OCI-LY1 (cell line): Measurements from ENCODE around the gene ATXN7.

Experiments
- H2AFZ ChIP-seq: fragments of 200-600 bp; sonication (generic), shearing (Covaris generic); 2 replicates; pipeline ENCODE4 v1.6.0; 2014; ENCODE audit warnings: antibody characterized with exemption, mild to moderate bottlenecking, low read length
- H3F3A ChIP-seq: fragments of 200-600 bp; sonication (generic), shearing (Covaris generic); 2 replicates; pipeline ENCODE4 v1.6.0; 2014; ENCODE audit warnings: mild to moderate bottlenecking, antibody characterized with exemption, low read length, moderate library complexity; ENCODE audit not compliant: insufficient read depth
- H3K27ac ChIP-seq: fragments of 200-600 bp; sonication (generic); 2 replicates; pipeline ENCODE4 v1.5.1; 2014; ENCODE audit warnings: low read length, mixed run types, mild to moderate bottlenecking, low read depth; ENCODE audit not compliant: poor library complexity, severe bottlenecking
- H3K27me3 ChIP-seq: fragments of 200-600 bp; sonication (generic); 2 replicates; pipeline ENCODE4 v1.6.0; 2014; ENCODE audit warnings: antibody characterized with exemption, mild to moderate bottlenecking, low read length, moderate library complexity; ENCODE audit not compliant: insufficient read depth
- H3K36me3 ChIP-seq: fragments of 200-600 bp; sonication (generic); 2 replicates; pipeline ENCODE4 v1.6.1; 2014; ENCODE audit warnings: mild to moderate bottlenecking, antibody characterized with exemption, low read length, moderate library complexity, mixed read lengths; ENCODE audit not compliant: insufficient read depth
- H3K4me1 ChIP-seq: fragments of 200-600 bp; sonication (generic); 2 replicates; pipeline ENCODE4 v1.5.1; 2014; ENCODE audit warnings: mild to moderate bottlenecking, low read length, moderate library complexity; ENCODE audit not compliant: insufficient read depth, severe bottlenecking
- H3K4me2 ChIP-seq: fragments of 200-600 bp; sonication (generic), shearing (Covaris generic); 2 replicates; pipeline ENCODE4 v1.6.1; 2014; ENCODE audit warnings: low read length
- H3K4me3 ChIP-seq: fragments of 200-600 bp; sonication (generic); 2 replicates; pipeline ENCODE4 v1.5.1; 2014; ENCODE audit warnings: low read length, low read depth, mild to moderate bottlenecking, mixed read lengths; ENCODE audit not compliant: poor library complexity, severe bottlenecking
- H3K79me2 ChIP-seq: fragments of 200-600 bp; shearing (Covaris generic); 2 replicates; pipeline ENCODE4 v1.6.1; 2016; ENCODE audit warnings: mixed run types, low read length, mixed read lengths; ENCODE audit not compliant: insufficient read depth
- H3K9ac ChIP-seq: fragments of 200-600 bp; sonication (generic), shearing (Covaris generic); 2 replicates; pipeline ENCODE4 v1.6.1; 2014; ENCODE audit warnings: mild to moderate bottlenecking, low read length, mixed read lengths
- H3K9me2 ChIP-seq: fragments of 200-600 bp; sonication (generic), shearing (Covaris generic); 2 replicates; pipeline ENCODE4 v1.6.1; 2014; ENCODE audit warnings: low read depth, mild to moderate bottlenecking, low read length, mixed read lengths
- H3K9me3 ChIP-seq: fragments of 200-600 bp; shearing (Covaris generic); 2 replicates; pipeline ENCODE4 v1.6.1; 2014; ENCODE audit warnings: low read length, mixed read lengths
- H4K20me1 ChIP-seq: fragments of 200-600 bp; sonication (generic), shearing (Covaris generic); 2 replicates; pipeline ENCODE4 v1.6.0; 2016; ENCODE audit warnings: mild to moderate bottlenecking, low read length; ENCODE audit not compliant: insufficient read depth
- EZH2 ChIP-seq: fragments of 200-600 bp; sonication (generic), shearing (Covaris generic); IDR thresholded peaks from 2 replicates; pipeline ENCODE4 v1.8.0; 2017; ENCODE audit warnings: borderline replicate concordance, mixed run types, mild to moderate bottlenecking, antibody characterized with exemption, low read length, moderate library complexity, mixed read lengths
- TF ChIP-seq, protein P1 (sequence below): fragments of 200-600 bp; sonication (generic), shearing (Covaris generic); IDR thresholded peaks from 2 replicates; pipeline ENCODE4 v1.5.1; 2017; ENCODE audit warnings: mild to moderate bottlenecking, antibody characterized with exemption, low read length, moderate library complexity, mixed read lengths

ATXN7 gene

DNA sequence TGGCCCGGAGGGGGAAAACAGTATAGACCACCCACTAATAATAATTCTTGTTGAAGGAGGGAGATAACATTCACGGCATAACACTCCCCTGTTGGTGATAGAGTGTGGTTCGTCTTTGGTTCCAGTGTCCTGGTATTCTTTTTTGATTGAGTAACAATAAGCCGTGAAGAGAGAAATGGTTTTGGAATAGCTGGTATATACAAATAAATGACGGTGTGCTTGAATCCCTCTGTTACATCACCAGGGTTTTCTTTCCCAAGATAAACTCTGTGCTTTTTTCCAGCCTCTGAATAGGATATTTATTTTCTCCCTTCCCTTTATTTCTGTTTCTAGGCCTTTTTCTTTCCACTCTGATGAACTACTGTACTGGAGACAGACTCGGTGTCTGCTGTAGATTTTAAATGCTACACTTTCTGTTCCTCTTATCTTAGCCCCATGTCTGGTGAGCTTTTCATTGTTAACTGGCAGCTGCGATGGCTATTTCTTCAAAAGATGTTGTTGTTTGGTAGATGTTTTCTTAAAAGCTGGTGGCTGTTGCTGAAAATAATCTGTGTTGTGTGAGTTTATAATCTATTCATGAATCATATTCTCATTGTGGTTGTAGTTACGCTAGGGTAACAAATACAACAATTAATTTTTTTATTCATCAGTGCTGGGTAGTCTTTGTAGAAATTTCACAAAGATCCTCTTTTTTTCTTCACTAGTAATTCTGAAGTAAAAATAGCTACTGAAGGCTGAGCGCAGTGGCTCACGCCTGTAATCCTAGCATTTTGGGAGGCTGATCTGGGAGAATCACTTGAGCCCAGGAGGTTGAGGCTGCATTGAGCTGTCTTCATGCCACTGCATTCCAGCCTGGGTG is 64.0 kb downstream of the ATXN7 start:
- Histone ChIP-seq H3K9me3 (no peaks in the 10 kb centered on the region), H3K9me2 (no peaks in the 10 kb centered on the region), H3K27ac (peak overlapping the region; percentile 72), H3K36me3 (peaks cover 46% of the 10 kb centered on the region), H3K9ac (no peak overlapping the region), H3K4me3 (no peak overlapping the region), H3F3A (0 out of 2 replicates have a peak, but pooled peaks cover 5% of the 10 kb centered on the region), H3K79me2 (peaks cover 19% of the 10 kb centered on the region; the same call in 1 of the 2 replicates), H2AFZ (no peak overlapping the region), H3K27me3 (no peaks in the 10 kb centered on the region), H3K4me1 (peaks cover 29% of the 10 kb centered on the region), H4K20me1 (0 out of 2 replicates have a peak, but pooled peaks cover 2% of the 10 kb centered on the region), H3K4me2 (peak overlapping the region; percentile 16; the same call in 1 of the 2 replicates)
- TF ChIP-seq, protein P1, sequence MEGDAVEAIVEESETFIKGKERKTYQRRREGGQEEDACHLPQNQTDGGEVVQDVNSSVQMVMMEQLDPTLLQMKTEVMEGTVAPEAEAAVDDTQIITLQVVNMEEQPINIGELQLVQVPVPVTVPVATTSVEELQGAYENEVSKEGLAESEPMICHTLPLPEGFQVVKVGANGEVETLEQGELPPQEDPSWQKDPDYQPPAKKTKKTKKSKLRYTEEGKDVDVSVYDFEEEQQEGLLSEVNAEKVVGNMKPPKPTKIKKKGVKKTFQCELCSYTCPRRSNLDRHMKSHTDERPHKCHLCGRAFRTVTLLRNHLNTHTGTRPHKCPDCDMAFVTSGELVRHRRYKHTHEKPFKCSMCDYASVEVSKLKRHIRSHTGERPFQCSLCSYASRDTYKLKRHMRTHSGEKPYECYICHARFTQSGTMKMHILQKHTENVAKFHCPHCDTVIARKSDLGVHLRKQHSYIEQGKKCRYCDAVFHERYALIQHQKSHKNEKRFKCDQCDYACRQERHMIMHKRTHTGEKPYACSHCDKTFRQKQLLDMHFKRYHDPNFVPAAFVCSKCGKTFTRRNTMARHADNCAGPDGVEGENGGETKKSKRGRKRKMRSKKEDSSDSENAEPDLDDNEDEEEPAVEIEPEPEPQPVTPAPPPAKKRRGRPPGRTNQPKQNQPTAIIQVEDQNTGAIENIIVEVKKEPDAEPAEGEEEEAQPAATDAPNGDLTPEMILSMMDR = no peak
- TF ChIP-seq EZH2 = no peak

DNA sequence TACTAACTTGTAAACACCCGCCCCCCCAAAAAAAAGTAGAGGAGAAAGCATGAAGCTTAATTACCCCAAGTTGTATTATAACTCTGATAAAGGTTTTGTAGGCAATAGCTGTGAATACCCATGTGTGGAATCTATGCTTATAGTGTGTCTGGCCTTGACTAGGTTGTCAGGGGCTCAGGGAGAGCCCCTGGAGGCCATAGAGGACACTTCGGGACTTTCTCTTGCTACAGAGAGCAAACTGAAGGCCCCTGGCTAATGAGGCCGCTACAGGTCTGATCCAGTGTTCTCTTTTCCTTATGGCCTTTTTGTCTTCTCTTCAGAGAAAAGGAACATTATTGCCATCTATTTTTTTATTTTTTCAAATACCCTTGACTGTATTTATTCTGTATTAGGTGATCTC is 67.6 kb downstream of the ATXN7 start:
- no peak overlapping the region for H3K27ac ChIP-seq

DNA sequence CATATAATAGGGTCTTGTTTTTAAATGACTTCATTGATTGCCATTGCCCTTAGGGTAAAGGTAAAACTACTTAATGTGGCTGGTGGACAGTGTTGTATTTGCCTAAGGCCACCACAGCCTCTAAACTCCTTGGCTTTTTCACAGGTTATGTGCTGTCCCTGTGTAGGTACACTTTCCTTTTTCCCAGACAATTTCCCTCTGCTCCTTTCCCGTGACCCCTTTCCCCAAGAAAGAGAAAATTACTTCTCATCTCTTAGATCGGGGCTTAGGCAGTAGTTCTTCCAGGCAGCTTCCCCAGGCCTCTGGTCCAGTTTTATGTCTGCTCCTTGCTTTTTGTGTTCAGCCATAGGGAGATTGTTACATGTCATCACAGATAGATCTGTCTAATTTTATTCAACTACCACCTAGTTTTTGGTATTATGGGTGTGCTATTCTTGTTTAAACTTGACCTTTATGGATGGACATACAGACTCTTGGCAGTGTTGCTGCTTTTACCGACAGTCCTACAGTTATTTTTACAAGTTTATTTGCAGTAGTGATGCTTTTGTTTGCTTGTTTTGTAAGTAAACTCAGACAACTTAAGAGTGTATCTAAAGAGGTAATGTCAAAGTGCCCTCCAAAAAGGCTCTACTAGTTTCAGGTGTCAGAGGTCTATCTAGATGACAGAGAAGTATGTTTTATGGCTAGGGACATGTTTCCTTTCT is 69.0 kb downstream of the ATXN7 start:
- H3K9ac ChIP-seq = no peak overlapping the region; the same call in 1 of the 2 replicates
- no peaks in the 10 kb centered on the region for H3F3A ChIP-seq
- H3K27me3 ChIP-seq = no peaks in the 10 kb centered on the region
- H3K9me2 ChIP-seq = no peaks in the 10 kb centered on the region
- no peak for TF ChIP-seq EZH2
- TF ChIP-seq, protein P1 = no peak
- H3K79me2 ChIP-seq = peaks cover 33% of the 10 kb centered on the region
- H3K27ac ChIP-seq = peak overlapping the region; percentile 51
- no peaks in the 10 kb centered on the region for H3K9me3 ChIP-seq
- no peak overlapping the region for H3K4me3 ChIP-seq
- H4K20me1 ChIP-seq = no peaks in the 10 kb centered on the region
- H3K4me1 ChIP-seq = peaks cover 55% of the 10 kb centered on the region
- H3K4me2 ChIP-seq = peak overlapping the region; percentile 35; the same call in 1 of the 2 replicates
- H2AFZ ChIP-seq = no peak overlapping the region
- peaks cover 22% of the 10 kb centered on the region for H3K36me3 ChIP-seq

More for the DNA sequence above, 67.6 kb downstream of the ATXN7 start:
- H3K9me2 ChIP-seq = no peaks in the 10 kb centered on the region
- no peak overlapping the region for H3K9ac ChIP-seq
- H3K4me3 ChIP-seq = no peak overlapping the region
- H3K36me3 ChIP-seq = peaks cover 32% of the 10 kb centered on the region
- peaks cover 50% of the 10 kb centered on the region for H3K4me1 ChIP-seq
- H3K79me2 ChIP-seq = peaks cover 28% of the 10 kb centered on the region
- H3K4me2 ChIP-seq = no peak overlapping the region
- 0 out of 2 replicates have a peak, but pooled peaks cover 5% of the 10 kb centered on the region for H3F3A ChIP-seq
- TF ChIP-seq, protein P1 = no peak
- no peak for TF ChIP-seq EZH2
- no peak overlapping the region for H2AFZ ChIP-seq
- 0 out of 2 replicates have a peak, but pooled peaks cover 2% of the 10 kb centered on the region for H4K20me1 ChIP-seq
- H3K27me3 ChIP-seq = no peaks in the 10 kb centered on the region
- no peaks in the 10 kb centered on the region for H3K9me3 ChIP-seq
